Measurements from ENCODE around the gene CDC42BPB.

CDC42BPB gene

DNA sequence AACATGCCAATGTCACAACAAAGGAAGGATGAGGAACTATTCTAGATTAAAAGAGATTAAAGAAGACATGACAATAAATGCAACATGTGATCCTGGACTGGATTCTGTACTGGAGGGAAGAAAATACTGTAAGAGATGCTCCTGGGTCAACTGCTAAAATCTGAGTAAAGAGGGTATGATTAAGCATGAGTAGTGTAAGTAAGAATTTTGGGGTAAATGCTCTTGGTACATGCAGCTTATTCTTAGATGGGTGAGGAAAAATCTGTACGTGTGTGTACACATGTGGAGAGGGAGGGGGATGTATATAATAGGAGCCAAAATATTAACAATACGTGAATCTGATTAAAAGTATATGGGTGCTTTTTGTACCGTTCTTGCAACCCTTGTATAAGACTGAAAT, 66.0 kb downstream of the CDC42BPB start:
- ATAC-seq: no peak
- peaks cover 8% of the 10 kb centered on the region for H3K9me3 Mint-ChIP-seq
- no peak for DNase-seq (ENCODE audit: low spot score in 2 of 2)
- H3K27ac Mint-ChIP-seq: no peak overlapping the region
- no peaks in the 10 kb centered on the region for H3K4me1 Mint-ChIP-seq
- H3K4me3 Mint-ChIP-seq: no peak overlapping the region
- no peaks in the 10 kb centered on the region for H3K36me3 Mint-ChIP-seq

DNA sequence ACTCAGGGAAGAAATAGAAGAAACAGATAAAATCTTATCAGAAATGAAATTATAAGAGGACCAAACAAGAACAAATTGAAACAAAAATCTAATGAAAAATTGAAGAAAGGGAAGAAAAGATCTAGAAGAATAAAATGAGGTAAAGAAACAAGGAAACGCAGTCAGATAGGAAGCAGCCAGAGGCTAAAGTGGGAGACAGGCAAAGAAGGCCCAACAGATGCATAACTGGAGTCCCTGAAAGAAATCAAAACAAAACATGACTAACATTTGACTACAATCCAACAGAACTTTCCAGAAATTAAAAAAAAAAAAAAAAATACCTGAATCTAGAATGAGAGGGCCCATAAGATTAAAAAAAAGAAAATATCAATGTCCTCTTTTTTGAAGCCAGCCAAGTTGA, 69.3 kb downstream of the CDC42BPB start:
- no peak for DNase-seq (ENCODE audit: low spot score in 2 of 2)
- H3K27ac Mint-ChIP-seq: no peak overlapping the region
- no peak for ATAC-seq
- H3K9me3 Mint-ChIP-seq: peaks cover 8% of the 10 kb centered on the region
- no peaks in the 10 kb centered on the region for H3K36me3 Mint-ChIP-seq
- H3K4me1 Mint-ChIP-seq: no peaks in the 10 kb centered on the region
- H3K4me3 Mint-ChIP-seq: no peak overlapping the region

DNA sequence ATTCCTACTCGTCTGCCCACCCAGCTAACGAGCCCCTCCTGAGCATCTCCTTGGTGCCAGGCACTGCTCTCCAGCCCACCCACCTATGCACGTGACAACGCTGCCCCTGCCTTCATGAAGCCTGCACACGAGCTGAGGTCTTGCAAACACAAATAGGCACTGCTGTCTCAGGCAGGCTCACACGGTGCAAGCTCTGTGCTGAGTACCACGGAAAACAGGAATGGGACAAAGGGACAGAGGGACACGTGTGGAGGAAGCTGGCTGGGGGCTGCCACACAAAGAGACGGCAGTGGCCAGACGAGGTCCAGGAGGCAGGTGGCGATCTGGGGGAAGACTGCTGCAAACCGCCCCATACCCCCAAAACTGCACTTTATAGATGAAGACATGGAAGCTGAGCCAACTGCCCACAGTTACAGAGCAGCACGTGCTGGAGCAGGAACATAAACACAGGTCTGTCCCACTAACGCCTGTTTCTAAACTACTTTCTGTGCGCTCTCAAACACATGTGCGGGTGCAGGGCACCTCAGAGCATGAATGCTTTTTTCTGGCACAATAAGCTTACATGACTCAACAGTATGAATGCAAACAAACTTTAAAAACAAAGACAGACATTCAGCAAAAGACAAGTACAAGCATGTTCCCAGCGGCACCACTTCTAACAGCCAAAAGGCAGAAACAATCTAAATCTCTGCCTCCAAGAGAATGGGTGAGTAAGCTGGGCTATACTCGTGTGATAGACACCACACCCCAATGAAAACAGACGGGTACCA, 70.4 kb downstream of the CDC42BPB start:
- Mint-ChIP-seq H3K9me3 (peaks cover 8% of the 10 kb centered on the region), H3K36me3 (no peaks in the 10 kb centered on the region), H3K4me1 (no peaks in the 10 kb centered on the region), H3K27ac (no peak overlapping the region), H3K4me3 (no peak overlapping the region)
- ATAC-seq (no peak), DNase-seq (ENCODE audit: low spot score in 2 of 2) (no peak)

DNA sequence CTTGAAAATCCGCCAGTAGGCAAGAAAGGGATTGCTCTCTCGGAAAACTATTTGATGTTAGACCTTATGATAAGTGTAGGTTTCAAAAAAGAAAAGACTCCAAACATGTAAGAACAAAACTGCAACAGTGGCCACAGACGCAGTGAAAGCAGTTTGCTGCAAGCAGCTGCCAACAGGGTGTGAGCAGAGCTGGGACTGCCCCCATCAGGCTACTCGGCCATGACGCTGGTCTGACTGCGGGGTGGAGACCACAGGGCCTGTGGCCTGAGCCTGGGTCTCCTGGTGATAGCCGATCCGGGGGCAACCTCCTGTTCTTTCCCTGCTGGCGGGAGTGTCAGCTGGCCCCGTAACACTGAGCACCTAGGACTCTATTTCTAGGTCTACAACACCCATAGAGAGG, 71.7 kb downstream of the CDC42BPB start:
- Mint-ChIP-seq H3K4me1 (no peaks in the 10 kb centered on the region), H3K27ac (no peak overlapping the region), H3K9me3 (peaks cover 8% of the 10 kb centered on the region), H3K36me3 (no peaks in the 10 kb centered on the region), H3K4me3 (no peak overlapping the region)
- ATAC-seq: peak; percentile 36
- no peak for DNase-seq (ENCODE audit: low spot score in 2 of 2)

DNA sequence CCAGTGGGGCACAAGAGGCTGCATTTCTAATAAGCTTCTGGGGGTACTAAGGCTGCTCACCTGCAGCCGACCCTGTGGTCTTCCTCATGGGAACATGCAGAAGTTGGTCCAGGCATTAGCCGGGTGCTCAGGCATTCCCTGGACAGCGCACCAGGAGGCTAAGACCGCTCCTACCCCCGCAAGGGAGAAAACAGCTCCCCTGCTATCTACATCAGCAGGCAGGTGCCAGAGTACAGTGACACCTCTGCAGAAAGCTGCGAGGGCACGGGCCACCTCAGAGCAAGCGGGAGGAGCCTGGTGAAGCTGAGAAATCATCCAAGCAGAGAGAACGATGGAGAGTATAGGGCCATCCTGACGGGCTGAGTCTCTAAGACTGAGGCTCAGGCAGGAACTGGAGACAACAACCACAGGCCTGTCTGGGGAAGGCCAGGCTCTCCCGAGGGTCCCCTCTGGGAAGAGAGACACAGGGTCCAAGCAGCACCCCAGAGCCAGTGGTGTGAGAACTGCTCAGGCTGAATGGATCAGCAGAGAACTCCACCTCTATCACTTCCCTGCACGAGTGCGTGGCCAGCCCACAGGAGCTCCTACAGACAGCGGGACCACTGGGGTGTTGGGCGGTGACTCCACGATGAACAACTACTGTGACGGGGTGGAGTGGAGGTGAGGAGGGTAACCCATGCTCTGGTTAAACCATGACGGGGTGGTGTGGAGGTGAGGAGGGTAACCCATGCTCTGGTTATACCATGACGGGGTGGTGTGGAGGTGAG, 72.8 kb downstream of the CDC42BPB start:
- Mint-ChIP-seq H3K9me3 (peaks cover 8% of the 10 kb centered on the region), H3K4me3 (no peak overlapping the region), H3K27ac (no peak overlapping the region), H3K36me3 (no peaks in the 10 kb centered on the region), H3K4me1 (no peaks in the 10 kb centered on the region)
- DNase-seq (ENCODE audit: low spot score in 2 of 2) (no peak), ATAC-seq (no peak)

DNA sequence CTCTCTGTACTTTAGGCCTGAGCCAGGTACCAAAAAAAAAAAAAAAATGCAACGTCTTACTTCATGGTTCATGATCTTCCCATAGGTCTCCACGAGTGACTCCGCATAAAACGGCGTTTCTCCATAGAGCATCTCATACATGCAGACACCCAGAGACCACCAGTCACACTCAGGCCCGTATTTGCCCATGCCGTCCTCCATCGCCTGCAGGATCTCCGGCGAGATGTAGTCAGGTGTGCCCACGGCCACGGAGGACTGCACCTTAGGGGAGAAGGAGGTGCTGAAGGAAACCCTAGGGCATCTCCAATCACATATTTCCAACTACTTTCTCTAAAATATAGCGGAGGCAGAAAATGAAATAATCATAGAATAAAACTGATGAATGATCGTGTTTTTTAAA, 73.9 kb downstream of the CDC42BPB start:
- Mint-ChIP-seq H3K36me3 (no peaks in the 10 kb centered on the region), H3K4me1 (no peaks in the 10 kb centered on the region), H3K27ac (no peak overlapping the region), H3K9me3 (peaks cover 7% of the 10 kb centered on the region), H3K4me3 (no peak overlapping the region)
- ATAC-seq (no peak), DNase-seq (ENCODE audit: low spot score in 2 of 2) (no peak)

DNA sequence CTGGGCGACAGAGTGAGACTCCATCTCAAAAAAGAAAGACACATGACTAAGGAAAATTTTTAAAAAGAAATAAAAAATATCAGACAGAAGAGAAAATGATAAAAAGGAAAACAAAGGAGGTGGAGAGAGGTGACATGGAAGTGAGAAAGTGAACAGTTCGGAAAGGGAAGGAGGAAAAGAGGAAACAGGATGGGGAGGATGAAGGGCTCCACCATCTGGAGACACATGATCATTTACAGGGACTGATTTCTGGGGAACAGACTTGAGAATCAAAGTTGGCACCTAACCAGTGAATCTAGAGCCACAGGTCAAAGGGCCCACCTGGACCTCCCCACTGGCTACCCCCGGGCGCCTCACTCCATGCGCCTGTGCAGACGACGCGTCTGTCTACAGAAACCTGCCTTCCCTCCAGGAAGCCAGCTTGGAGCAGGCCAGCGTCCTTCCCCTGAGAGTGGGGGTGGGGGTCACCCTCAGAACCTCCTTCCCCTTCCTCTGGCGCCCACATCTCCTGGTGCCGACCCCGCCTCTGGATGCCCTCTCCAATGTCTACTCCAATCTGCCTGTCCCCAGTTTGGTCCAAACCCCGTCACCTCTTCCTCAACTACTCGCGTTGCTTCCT, 74.4 kb downstream of the CDC42BPB start:
- ATAC-seq (no peak), DNase-seq (ENCODE audit: low spot score in 2 of 2) (no peak)
- H3K9me3 Mint-ChIP-seq: peaks cover 3% of the 10 kb centered on the region
- H3K4me1 Mint-ChIP-seq: no peaks in the 10 kb centered on the region
- H3K36me3 Mint-ChIP-seq: no peaks in the 10 kb centered on the region
- no peak overlapping the region for H3K27ac Mint-ChIP-seq
- H3K4me3 Mint-ChIP-seq: no peak overlapping the region

DNA sequence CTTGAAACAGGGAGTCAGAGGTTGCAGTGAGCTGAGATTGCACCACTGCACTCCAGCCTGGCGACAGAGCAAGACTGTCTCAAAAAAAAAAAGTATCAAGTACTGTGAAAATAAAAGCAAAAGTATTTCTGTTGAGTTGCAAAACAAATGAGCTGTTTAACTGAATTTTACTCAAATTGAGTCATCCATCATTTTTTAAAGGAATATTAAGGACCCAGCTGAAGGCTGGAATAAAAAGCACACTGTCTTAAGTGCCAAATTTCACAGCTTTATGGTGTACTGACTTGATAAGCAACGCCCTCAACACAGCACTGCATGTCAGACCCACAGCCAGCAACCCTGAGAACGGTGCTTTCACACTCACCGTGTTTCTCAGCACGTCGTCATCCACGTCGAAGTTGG, 76.9 kb downstream of the CDC42BPB start:
- Mint-ChIP-seq H3K4me3 (no peak overlapping the region), H3K36me3 (no peaks in the 10 kb centered on the region), H3K4me1 (no peaks in the 10 kb centered on the region), H3K27ac (no peak overlapping the region), H3K9me3 (no peaks in the 10 kb centered on the region)
- no peak for DNase-seq (ENCODE audit: low spot score in 2 of 2)
- no peak for ATAC-seq

DNA sequence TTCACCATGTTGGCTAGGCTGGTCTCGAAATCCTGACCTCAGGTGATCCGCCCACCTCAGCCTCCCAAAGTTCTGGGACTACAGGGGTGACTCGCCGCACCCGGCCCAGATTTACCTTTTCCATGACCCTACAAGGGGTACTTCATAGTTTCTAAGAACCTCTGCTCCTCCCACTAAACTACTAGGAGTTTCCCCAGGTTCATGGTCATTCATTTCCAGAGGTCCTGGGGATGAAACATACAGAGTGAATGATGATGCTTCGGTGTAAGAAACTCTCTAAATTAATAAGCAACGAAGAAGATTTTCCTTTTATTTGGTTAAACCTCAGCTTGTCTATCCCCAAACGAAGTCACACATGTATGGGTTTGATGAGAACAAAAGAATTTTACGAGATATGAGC, 77.9 kb downstream of the CDC42BPB start:
- ATAC-seq: no peak
- no peak overlapping the region for H3K27ac Mint-ChIP-seq
- H3K4me3 Mint-ChIP-seq: no peak overlapping the region
- H3K9me3 Mint-ChIP-seq: no peaks in the 10 kb centered on the region
- H3K36me3 Mint-ChIP-seq: no peaks in the 10 kb centered on the region
- no peak for DNase-seq (ENCODE audit: low spot score in 2 of 2)
- no peaks in the 10 kb centered on the region for H3K4me1 Mint-ChIP-seq

DNA sequence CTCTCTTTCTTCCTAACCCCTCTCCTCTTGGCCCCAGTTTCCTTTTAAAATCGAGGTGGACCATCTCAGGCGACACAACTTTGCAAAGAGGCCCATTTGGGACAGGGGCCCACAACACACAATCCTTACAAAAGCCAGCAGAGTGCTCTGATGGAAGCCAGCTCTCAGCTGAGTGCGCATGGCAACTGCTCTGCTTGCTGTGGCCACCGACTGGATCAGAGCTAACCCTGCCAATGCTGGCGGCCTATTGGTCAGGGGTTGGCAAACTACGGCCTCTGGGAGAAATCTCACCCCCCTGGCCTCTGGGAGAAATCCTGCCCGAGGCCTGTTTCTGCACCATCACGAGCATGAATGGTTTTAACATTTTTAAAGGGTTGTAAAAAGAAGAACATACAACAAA, 79.9 kb downstream of the CDC42BPB start:
- H3K4me3 Mint-ChIP-seq: no peak overlapping the region
- no peaks in the 10 kb centered on the region for H3K9me3 Mint-ChIP-seq
- ATAC-seq: no peak
- no peaks in the 10 kb centered on the region for H3K4me1 Mint-ChIP-seq
- no peaks in the 10 kb centered on the region for H3K36me3 Mint-ChIP-seq
- no peak overlapping the region for H3K27ac Mint-ChIP-seq
- no peak for DNase-seq (ENCODE audit: low spot score in 2 of 2)

DNA sequence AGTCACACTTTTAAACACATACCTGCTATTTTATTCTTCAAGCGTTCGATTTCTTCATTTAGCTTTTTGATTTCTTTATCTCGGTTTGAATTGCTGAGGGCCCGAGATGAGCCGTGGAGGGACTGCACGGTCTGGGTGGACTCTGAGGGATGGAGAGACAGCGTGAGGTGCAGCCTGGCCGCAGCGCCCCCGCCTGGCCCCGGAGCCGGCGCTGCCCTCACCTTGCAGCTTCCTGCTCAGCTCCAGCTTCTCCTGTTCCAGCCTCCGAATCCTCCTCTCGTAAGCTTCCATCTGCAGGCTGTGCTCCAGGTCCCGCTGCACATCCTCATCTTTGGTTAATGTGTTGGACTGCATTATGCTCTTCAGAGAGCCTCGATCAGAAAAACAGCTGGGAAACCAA, 81.7 kb downstream of the CDC42BPB start:
- ATAC-seq: no peak

DNA sequence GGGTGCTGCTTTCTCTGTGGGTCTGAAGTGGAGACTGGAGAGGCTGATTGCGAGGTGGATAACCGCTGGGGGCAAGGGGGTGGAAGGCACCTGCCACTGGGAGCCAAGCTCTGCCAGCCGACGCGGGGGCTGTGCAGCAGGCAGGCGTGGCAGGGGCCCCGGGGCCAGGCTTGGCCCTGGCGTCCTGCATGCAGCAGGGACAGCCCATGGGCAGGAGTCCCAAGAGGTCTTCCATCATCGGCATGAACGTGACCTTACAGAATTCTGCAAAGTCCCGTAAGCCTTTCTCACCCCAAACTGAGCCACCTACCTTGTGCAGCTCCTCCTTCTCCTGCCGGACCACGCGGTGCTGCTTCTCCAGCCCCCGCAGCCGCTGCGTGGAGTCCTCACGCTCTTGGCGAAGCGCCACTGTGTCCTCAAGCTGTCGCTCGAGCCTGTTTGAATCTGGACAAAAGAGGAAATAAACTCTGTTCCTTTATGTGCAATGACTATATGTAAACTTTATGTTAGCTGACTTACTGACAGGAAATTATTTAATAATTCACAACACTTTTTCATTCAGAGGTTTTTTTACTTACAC, 83.6 kb downstream of the CDC42BPB start:
- peaks cover 8% of the 10 kb centered on the region for H3K36me3 Mint-ChIP-seq
- no peak for DNase-seq (ENCODE audit: low spot score in 2 of 2)
- no peaks in the 10 kb centered on the region for H3K4me1 Mint-ChIP-seq
- no peaks in the 10 kb centered on the region for H3K9me3 Mint-ChIP-seq
- ATAC-seq: no peak
- H3K4me3 Mint-ChIP-seq: no peak overlapping the region
- no peak overlapping the region for H3K27ac Mint-ChIP-seq

More for the DNA sequence above, 81.7 kb downstream of the CDC42BPB start:
- no peaks in the 10 kb centered on the region for H3K4me1 Mint-ChIP-seq
- H3K27ac Mint-ChIP-seq: no peak overlapping the region
- no peak for DNase-seq (ENCODE audit: low spot score in 2 of 2)
- H3K9me3 Mint-ChIP-seq: no peaks in the 10 kb centered on the region
- H3K36me3 Mint-ChIP-seq: peaks cover 8% of the 10 kb centered on the region
- no peak overlapping the region for H3K4me3 Mint-ChIP-seq

DNA sequence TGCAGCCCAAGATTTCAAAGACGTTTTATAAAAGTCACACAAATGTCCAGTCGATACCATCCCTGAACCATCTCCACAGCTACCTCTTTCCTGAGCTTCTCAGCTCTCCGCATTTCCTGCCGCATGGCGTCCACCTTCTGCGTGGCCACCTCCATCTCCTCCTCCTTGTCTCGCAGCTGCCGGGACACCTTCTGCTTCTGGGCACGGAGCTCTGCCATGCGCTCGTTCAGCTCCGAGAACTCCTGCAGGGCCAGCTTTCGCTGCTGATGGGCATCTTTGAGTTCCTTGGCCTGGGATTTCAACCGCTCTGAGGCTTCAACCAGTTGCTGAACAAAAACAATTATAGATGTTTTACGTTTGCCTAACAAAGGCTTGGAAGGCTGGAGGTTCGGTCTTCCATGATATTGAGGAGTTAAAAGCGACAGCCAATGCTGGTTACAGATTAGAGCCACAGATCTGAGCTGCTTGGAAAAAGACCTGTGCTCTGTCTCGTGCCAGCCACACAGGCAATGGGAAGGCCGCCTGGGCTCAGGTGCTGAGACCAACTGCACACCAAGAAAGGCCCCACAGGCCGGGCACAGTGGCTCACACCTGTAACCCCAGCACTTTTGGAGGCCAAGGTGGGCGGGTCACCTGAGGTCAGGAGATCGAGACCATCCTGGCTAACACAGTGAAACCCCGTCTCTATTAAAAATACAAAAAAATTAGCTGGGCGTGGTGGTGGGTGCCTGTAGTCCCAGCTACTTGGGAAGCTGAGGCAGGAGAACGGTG, 85.3 kb downstream of the CDC42BPB start:
- no peak overlapping the region for H3K27ac Mint-ChIP-seq
- DNase-seq (ENCODE audit: low spot score in 2 of 2) (no peak), ATAC-seq (no peak)
- H3K4me1 Mint-ChIP-seq: no peaks in the 10 kb centered on the region
- H3K9me3 Mint-ChIP-seq: no peaks in the 10 kb centered on the region
- H3K4me3 Mint-ChIP-seq: no peak overlapping the region
- peaks cover 14% of the 10 kb centered on the region for H3K36me3 Mint-ChIP-seq

DNA sequence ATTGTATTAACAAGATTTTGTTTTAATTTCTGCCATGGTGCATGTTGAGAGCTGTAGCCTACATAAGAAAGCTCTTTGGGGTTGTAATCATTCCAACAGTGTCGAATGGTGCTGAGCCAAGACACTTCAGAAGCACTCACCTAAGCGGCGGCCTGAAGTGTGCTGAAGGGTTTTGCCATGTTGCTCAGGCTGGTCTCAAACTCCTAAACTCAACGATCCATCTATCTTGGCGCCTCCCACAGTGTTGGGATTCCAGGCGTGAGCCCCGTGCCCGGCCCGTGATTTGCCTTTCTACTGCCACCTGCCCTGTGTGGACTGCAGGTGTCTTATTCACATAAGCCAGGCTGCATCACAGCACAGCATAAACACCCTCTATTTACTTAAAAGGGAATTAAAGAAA, 86.0 kb downstream of the CDC42BPB start:
- ATAC-seq (no peak), DNase-seq (ENCODE audit: low spot score in 2 of 2) (no peak)
- Mint-ChIP-seq H3K4me1 (no peaks in the 10 kb centered on the region), H3K36me3 (peaks cover 14% of the 10 kb centered on the region), H3K9me3 (no peaks in the 10 kb centered on the region), H3K27ac (no peak overlapping the region), H3K4me3 (no peak overlapping the region)

DNA sequence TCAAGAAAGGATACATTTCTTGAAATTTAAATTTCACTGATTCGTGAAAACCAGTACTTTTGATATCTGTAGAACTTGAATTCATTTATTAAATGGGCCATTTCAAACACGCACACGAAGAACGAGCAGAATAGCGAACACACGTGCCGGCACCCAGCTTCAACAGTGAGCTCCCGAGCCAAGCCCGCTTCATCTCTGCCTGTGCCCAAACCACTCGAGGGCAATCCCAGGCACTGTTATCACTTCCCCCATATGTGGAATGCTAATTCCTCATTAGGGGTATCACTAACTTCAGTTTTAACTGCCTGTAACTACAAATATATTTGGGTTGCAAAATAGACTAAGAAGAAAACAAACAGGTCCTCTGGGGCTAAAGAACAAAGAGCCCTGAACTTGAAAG, 86.9 kb downstream of the CDC42BPB start:
- no peaks in the 10 kb centered on the region for H3K9me3 Mint-ChIP-seq
- ATAC-seq: no peak
- H3K4me3 Mint-ChIP-seq: no peak overlapping the region

More for the DNA sequence above, 86.9 kb downstream of the CDC42BPB start:
- Mint-ChIP-seq H3K27ac (no peak overlapping the region), H3K36me3 (peaks cover 14% of the 10 kb centered on the region), H3K4me1 (no peaks in the 10 kb centered on the region)
- no peak for DNase-seq (ENCODE audit: low spot score in 2 of 2)

All from stimulated activated effector memory CD8-positive, alpha-beta T cell treated with anti-CD3 and anti-CD28 coated beads, Interleukin-12 subunit alpha, Interleukin-12 subunit beta, amount 100 ng/mL, for 72 hours (primary cell).